HepG2 (cell line): Measurements from ENCODE around the gene VPS37D. TPM values are rescaled to one million over a fixed set of nuclear protein-coding genes. Genes with fewer than 3 reads are reported as not detected.

Experiments used
- ASH2L ChIP-seq: fragments of 300-600, 200-600 bp; sonication (generic); IDR thresholded peaks from 2 replicates; pipeline ENCODE4 v1.7.0; 2017; ENCODE audit warnings: low read depth, mild to moderate bottlenecking, moderate library complexity, mixed read lengths, low read length; ENCODE audit not compliant: insufficient read length
- DMAP1 ChIP-seq: IDR thresholded peaks from 2 replicates; pipeline ENCODE4 v1.6.1; 2016
- ELF3 ChIP-seq: IDR thresholded peaks from 2 replicates; pipeline ENCODE4 v1.6.1; 2016; ENCODE audit warnings: missing genetic modification reagents, missing compliant biosample characterization
- GATA4 ChIP-seq: sonication (generic); IDR thresholded peaks from 2 replicates; pipeline ENCODE4 v1.6.1; 2016; ENCODE audit warnings: antibody characterized with exemption, low read depth, borderline replicate concordance
- MXI1 ChIP-seq: IDR thresholded peaks from 3 replicates; pipeline ENCODE4 v1.6.1; 2012; ENCODE audit warnings: low read depth, low read length, inconsistent platforms, borderline replicate concordance
- NFE2L2 ChIP-seq: fragments of 150-350 bp; IDR thresholded peaks from 2 replicates; pipeline ENCODE4 v1.6.1; 2014; ENCODE audit warnings: low read length
- PHF21A ChIP-seq: sonication (generic); formaldehyde crosslinking; IDR thresholded peaks from 2 replicates; pipeline ENCODE4 v1.5.0; 2020; ENCODE audit warnings: mild to moderate bottlenecking, missing genetic modification reagents
- RBAK ChIP-seq: sonication (generic); formaldehyde crosslinking; IDR thresholded peaks from 2 replicates; pipeline ENCODE4 v1.5.1; 2020; ENCODE audit warnings: mild to moderate bottlenecking, missing genetic modification reagents
- SMAD3 ChIP-seq: sonication (generic); formaldehyde crosslinking; IDR thresholded peaks from 2 replicates; pipeline ENCODE4 v1.4.0; 2020; ENCODE audit warnings: missing genetic modification reagents
- SRF ChIP-seq: IDR thresholded peaks from 2 replicates; pipeline ENCODE4 v1.6.1; 2011; ENCODE audit warnings: mild to moderate bottlenecking, low read depth, low read length, moderate library complexity
- SYNCRIP ChIP-seq: fragments of 200-400 bp; formaldehyde crosslinking; IDR thresholded peaks from 2 replicates; pipeline ENCODE4 v1.6.1; 2018; ENCODE audit warnings: mild to moderate bottlenecking, low read depth, low read length; ENCODE audit not compliant: insufficient read depth
- ZFP91 ChIP-seq: sonication (generic); formaldehyde crosslinking; IDR thresholded peaks from 2 replicates; pipeline ENCODE4 v1.9.0; 2022; ENCODE audit warnings: missing genetic modification reagents, mild to moderate bottlenecking, borderline replicate concordance
- ZNF33A ChIP-seq: sonication (generic); formaldehyde crosslinking; IDR thresholded peaks from 2 replicates; pipeline ENCODE4 v1.5.1; 2020; ENCODE audit warnings: missing genetic modification reagents, mild to moderate bottlenecking, moderate library complexity, borderline replicate concordance
- ZNF407 ChIP-seq: sonication (generic); formaldehyde crosslinking; IDR thresholded peaks from one replicate; pipeline ENCODE4 v1.5.1; 2020; ENCODE audit warnings: mild to moderate bottlenecking, missing genetic modification reagents; ENCODE audit errors: not compliant biosample characterization
- ZNF589 ChIP-seq: sonication (generic); formaldehyde crosslinking; conservative IDR thresholded peaks from 2 replicates; pipeline ENCODE4 v1.8.0; 2022; ENCODE audit warnings: mild to moderate bottlenecking, moderate library complexity, missing genetic modification reagents
- ZNF609 ChIP-seq: sonication (generic); formaldehyde crosslinking; IDR thresholded peaks from 2 replicates; pipeline ENCODE4 v1.4.0; 2020; ENCODE audit warnings: mild to moderate bottlenecking, missing genetic modification reagents, borderline replicate concordance
- polyA plus RNA-seq, 8 experiments: library from polyadenylated mRNA; depleted of rRNA in 3 of 8; stranded (reverse) in 7 of 8; unstranded in 1 of 8; fragments of >200 nt; fragmentation: Illumina TruSeq in 4 of 8; extraction: Trizol in 4 of 8; gene quantifications; 2 replicates each; pipeline versions ENCODE4 v1.2.1 to v1.2.3, GENCODE V29; 2011 to 2016; ENCODE audit warnings: low read depth in 4 of 8, missing spikeins in 1 of 8, mixed read lengths in 1 of 8; ENCODE audit not compliant: insufficient read depth in 1 of 8
- total RNA-seq, 5 experiments: library from RNA; depleted of rRNA; stranded (reverse); fragments of >200 nt; fragmentation: Illumina TruSeq; extraction: Trizol; gene quantifications; 2 replicates each; pipeline ENCODE4 v1.2.3, GENCODE V29; 2016; ENCODE audit warnings: low read depth in 1 of 5

The VPS37D gene
- total and polyA plus RNA-seq, 2 of the 13 experiments (the other 11 are each of a cell fraction or from before 2014, with no cell fraction given): 3.8 to 6.3 TPM

- TF ChIP-seq SMAD3 (CRISPR knock-in tag): no peak
- no peak for TF ChIP-seq ZFP91
- no peak for TF ChIP-seq GATA4
- TF ChIP-seq PHF21A: 0 out of 2 replicates have a peak, but pooled peaks have one; percentile 16
- 0 out of 2 replicates have a peak, but pooled peaks have one; percentile 16 for TF ChIP-seq SRF
- no peak for TF ChIP-seq SYNCRIP
- TF ChIP-seq ZNF33A: no peak
- no peak for TF ChIP-seq ZNF407
- TF ChIP-seq ZNF589 (CRISPR knock-in tag): no peak
- no peak for TF ChIP-seq NFE2L2
- no peak for TF ChIP-seq ASH2L
- no peak for TF ChIP-seq ZNF609 (CRISPR knock-in tag)
- TF ChIP-seq MXI1: no peak
- no peak for TF ChIP-seq DMAP1 (CRISPR knock-in tag)
- TF ChIP-seq ELF3 (CRISPR knock-in tag): no peak
- no peak for TF ChIP-seq RBAK (CRISPR knock-in tag)
Observed at GRCh38 chr7:73678862-73679261, 11.2 kb downstream of the VPS37D start (continued).
